ENCODE results near the gene PGBD5.

Gene PGBD5

DNA sequence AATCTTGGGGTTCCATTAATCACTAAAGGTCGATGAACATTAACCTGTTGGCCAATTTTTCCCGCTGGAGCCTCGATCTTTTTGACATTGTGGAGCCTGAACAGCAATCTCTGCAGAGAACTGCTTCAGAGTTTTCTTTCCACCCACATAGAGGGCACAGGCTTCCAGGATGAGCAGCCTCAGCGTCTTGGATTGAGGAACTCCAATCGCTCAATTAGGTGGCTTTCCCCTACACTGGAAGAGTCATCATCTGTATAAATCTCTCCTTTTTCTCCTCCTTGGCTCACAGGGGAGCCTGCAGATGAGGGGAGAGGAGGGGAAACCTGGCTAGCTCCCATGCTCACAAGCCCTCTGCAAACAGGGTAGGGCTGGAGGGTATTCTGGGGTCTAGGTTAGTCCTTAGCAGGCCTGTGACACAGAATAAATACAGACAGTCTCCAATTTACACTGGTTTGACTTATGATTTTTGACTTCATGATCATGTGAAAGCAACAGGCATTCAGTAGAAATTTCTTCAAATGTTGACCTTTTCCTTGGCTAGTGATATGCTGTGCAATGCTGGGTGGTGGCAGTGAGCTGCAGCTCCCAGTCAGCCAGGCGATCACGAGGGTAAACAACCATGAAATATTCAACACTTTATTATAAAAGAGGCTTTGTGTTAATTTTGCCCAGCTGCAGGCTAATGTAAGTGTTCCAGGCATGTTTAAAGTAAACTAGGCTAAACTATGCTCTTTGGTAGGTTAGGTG, 80.8 kb downstream of the PGBD5 start:
- DNase-seq, result no peak

DNA sequence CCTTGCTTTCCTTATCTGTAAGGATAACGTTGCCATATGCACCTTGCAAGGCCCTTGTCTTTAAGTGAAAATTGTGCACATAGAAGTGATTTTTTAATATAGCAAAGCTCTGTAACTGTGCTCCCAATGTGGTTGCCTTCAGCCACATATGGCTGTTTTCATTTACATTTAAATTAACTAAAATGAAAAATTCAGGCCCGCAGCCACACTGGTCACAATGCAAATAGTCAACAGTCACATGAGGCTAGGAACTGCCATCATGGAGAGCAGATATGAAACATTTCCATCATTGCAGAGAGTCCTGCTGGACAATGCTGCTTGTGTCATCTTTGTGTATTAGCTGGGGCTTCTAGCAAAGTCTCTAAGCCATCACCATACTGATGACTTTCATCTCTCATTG, 83.4 kb downstream of the PGBD5 start:
- DNase-seq, result no peak

- DNase-seq, result no peak
Measured at GRCh38 chr1:230342019-230342418, 84.1 kb downstream of the PGBD5 start.

GRCh38 chr1:230341162-230341546, 85.0 kb downstream of the PGBD5 start:
- DNase-seq, result no peak

- DNase-seq, result no peak
Measured at GRCh38 chr1:230340526-230341161, 85.5 kb downstream of the PGBD5 start.

DNA sequence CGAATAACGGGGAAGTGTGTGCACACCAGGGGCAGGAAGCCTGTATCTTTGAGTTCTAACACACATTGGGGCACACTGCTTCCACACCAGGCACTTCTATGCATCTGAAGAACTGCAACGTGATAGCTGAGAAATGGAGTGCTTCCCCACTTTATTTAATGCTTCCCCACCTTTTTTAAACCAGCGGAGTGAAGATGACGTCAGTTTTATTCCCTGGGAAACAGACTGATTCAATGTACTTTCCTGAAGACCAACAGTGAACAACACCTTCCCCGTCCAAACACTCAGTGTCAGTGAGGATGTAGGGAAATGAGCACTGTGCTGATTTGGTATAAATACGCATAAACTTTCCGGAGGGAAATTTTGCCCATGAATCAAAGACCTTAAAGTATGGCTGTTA, 87.1 kb downstream of the PGBD5 start:
- no peak for DNase-seq

- no peak for DNase-seq
Measured at GRCh38 chr1:230337266-230337665, 88.9 kb downstream of the PGBD5 start.

DNA sequence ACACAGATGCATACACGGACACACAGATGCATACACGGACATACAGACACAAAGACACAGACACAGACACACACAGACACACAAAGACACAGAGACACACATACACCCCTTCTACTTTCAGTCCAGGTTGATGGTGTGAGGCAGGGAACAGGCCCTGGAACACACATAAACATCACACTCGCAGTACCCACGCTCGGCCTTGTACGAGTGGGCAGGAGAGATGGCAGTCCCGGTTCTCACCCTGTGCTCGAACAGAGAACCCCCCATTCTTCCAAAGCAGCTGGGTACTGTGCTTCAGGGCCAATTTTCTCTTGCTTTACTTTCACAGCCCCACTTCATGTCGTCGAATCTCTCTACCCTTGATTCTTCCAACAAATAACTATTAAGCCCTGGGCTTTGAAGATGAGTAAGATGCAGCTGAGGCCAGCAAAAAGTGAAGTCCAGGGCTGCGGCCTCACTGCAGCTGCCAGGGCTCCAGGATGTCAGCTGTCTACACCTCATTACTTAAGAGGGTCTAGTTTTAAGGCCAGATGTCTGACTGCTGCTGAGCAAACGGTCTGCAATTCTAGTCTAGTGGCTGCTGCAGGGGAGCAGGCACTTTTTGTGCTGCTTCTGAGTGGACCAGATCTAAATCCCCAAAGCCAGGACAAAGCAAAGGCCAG, 90.1 kb downstream of the PGBD5 start:
- DNase-seq, result no peak

- no peak for DNase-seq
Measured at GRCh38 chr1:230334447-230334837, 91.7 kb downstream of the PGBD5 start.

- DNase-seq, result no peak
Measured at GRCh38 chr1:230333590-230334446, 92.3 kb downstream of the PGBD5 start.

DNA sequence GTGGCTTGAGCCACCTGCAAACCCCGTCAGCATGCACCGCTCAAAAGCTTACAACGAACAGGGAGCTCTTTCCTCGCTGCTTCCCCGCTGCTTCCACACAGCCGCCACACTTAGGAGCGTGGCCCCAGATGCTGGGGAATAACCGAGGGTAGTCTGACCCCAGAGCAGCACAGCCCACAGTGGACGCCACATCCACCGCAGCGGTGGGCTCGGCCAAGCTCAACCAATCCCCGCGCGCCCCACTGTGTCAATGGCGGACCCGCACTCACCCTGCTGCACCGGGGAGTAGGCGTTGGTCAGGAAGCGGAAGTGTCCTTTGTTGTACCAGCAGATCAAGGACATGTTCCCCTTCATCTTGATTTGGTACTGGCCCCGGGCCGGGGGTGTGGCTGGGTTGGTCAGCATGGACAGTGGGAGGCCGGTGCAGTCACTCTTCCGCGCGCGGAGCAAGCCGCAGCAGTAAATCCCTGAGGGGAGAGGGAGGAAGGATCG, 93.5 kb downstream of the PGBD5 start:
- no peak for DNase-seq

DNA sequence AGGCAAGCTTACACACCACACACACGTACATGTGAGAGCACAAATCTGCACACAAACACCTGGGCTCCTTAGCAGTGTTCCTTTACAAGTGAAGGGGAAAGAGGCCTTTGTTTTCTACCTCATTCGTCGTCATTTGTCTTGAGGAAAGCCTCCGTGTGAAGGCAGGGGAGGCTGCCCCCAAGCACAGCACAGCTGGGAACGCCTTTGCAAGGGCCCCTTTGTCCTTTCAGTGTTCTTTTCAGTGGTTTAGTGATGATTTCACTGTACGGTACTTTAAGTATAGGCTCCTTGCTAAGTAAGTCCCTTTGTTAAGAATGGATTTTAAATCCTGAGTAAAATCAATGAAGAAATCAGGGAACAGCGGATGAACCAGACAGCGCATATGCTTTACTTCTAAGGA, 94.1 kb downstream of the PGBD5 start:
- no peak for DNase-seq

DNA sequence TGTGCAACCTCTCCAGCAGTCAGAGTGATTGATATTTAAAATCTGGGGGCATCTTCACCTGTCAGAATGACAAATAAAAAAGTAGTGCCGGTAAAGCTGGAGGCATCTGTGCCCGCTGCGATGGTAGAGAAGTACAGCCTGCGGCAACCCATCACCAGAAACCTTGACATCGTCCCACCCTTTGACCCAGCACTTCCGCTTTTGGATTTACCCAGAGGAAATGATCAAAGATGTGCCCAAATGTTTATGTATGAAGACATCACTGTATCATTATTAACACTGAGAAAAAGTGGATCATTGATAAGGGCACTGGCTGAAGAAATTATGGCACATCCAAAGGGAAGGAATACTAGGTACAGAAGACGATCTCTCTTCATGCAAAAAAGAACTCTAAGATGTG, 96.0 kb downstream of the PGBD5 start:
- DNase-seq, result no peak

- no peak for DNase-seq
Measured at GRCh38 chr1:230328342-230329015, 97.7 kb downstream of the PGBD5 start.

DNA sequence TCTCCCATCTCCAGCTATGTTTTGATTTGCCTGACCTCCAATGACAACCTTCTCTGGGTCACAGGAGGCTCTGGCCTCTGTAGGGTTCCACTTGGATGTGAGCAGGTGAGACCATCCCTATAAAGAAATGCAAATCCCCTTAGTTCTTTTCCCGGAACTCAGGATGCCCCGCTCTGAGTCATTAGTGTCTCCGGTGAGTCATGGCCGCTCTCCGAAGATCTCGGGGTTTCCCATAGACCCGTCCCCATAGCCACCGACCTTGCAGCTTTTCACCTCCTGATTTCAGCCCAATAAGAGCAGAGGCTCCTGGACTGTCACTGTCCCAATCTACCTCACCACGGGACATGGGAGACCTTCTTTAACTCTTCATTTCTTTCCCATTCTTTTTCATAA, 98.2 kb downstream of the PGBD5 start:
- no peak for DNase-seq

GRCh38 chr1:230326971-230327891, 98.9 kb downstream of the PGBD5 start:
- no peak for DNase-seq

DNA sequence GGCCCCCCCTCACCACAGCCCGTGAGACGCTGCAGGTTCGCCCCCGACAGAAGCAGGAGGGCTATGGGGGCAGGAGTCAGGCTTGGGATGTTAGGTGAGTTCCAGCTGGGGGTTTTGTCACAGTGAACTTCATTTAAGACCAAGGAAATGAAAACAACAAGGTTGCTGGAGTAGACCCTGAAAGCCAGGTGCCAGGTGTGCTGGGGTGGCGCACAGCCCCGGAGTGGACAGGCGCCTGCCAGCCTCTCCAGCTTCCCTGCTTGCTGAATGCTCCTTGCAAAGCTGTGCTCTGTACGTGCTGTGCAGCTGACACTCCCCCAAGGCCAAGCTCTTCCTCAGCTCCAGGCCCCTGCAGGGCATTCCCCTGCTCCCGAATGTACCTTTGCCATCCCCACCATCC, 102.4 kb downstream of the PGBD5 start:
- no peak for DNase-seq

DNA sequence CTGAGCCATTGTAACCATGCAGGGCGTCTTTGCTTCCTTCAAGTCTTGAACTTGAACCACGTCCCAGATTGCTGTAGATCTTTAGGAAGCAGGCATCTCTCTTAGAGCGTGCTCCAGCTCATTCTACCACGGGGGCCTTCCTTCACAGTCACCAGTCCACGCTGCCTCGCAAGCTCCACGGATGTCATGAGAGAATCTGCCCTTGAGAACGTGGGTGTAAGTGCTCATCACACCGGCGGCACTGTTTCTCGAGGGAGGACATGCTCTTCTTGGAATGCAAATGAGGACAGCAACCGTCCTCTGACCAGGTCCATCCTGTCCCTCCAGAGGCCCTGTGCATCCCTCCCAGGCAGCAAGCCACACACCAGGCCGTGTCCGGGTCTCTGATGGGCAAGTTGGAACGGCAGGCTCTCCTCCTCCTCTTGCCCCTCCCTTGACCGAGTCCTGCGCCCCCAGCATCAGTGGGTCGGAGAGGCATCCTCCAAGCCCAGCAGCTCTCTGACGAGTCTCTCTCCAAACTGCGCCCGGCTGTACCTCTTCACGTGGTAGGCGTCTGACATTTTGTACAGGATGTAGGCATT, 103.1 kb downstream of the PGBD5 start:
- no peak for DNase-seq

GRCh38 chr1:230322421-230322756, 103.7 kb downstream of the PGBD5 start:
- DNase-seq, result no peak

DNA sequence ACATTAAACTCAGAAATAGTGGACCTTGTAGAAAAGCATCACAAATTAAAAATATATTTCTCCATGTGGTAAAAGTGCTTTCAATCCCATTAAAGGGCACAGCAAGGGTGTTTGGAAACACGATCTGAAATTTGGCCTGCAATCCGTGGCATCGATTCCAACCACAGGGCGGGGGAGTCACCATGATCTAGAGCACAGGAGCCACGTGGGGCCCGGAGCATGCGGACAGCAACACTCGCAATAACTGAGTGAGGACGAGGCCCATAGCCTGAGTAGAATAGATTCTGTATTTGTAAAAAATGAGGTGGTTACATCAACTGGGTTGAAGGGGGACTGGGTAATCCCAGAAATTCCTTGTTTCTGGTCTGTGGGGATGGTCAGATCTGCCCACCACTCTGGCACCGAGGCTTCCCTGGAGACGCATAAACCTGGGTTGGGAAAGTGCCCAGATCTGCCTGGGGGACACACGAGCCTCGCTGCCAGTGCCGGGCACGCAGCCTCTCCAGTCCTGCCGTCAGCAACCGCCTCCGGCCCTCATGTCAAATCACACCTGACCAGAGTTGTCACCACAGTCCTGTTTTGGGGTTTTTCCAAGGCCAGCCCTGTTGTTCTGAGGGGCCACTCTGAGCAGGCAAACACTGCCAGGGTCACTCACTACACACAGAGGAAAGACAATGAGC, 104.3 kb downstream of the PGBD5 start:
- DNase-seq, result no peak

DNA sequence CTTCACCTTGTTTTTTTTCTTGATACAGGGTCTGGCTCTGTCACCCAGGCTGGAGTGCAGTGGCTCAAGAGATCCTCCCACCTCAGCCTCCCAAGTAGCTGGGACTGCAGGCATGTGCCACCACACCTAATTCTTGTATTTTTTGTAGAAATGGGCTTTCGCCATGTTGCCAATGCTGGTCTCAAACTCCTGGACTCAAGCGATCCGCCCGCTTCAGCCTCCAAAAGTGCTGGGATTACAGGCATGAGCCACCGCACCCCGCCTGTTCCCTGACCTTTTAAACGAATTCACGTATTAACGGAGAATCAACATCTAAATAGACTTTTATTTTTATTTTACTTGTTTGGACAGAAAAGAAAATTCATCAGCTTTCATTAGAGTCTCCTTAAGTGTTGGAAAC, 104.8 kb downstream of the PGBD5 start:
- DNase-seq, result no peak
